Gastroesophageal sphincter (tissue), 4 donors: Measurements from ENCODE around the gene C9orf40. TPM values are rescaled to one million over a fixed set of nuclear protein-coding genes. Genes with fewer than 3 reads are reported as not detected.

Source experiments
- ATAC-seq: fragments of 150-250 bp; one replicate; pipeline ENCODE4 v1.9.1; 2016; ENCODE audit warnings: mild to moderate bottlenecking, moderate library complexity
- H3K27ac ChIP-seq, 4 donors: fragments of 200-600 bp; sonication (generic) in 3 of 4; 1 replicate in 3 of 4; 2 replicates in 1 of 4; pipeline ENCODE4 v1.5.1; 2016 to 2019
- H3K27me3 ChIP-seq: fragments of 200-600 bp; sonication (generic); one replicate; pipeline ENCODE4 v1.5.1; 2019
- H3K36me3 ChIP-seq, 2 donors: fragments of 200-600 bp; sonication (generic); one replicate each; pipeline ENCODE4 v1.5.1; 2019; ENCODE audit warnings: control low read depth in 1 of 2
- H3K4me1 ChIP-seq, 3 donors: fragments of 200-600 bp; sonication (generic); 1 replicate in 2 of 3; 2 replicates in 1 of 3; pipeline ENCODE4 v1.5.1; 2016 to 2019; ENCODE audit warnings: control low read depth in 2 of 3
- H3K4me3 ChIP-seq, 2 donors: fragments of 200-600 bp; sonication (generic); one replicate each; pipeline ENCODE4 v1.5.1; 2019; ENCODE audit warnings: mild to moderate bottlenecking in 1 of 2, moderate library complexity in 1 of 2
- H3K9me3 ChIP-seq, 3 donors: fragments of 200-600 bp; sonication (generic); one replicate each; pipeline ENCODE4 v1.5.1; 2017 to 2019; ENCODE audit warnings: control low read depth in 2 of 3
- CTCF ChIP-seq, 4 experiments: fragments of 200-600 bp in 2 of 4; fragments of 450-650 bp in 2 of 4; sonication (generic) in 1 of 4; IDR thresholded peaks; one replicate each; pipeline ENCODE4 v1.5.1; 2017 to 2019; ENCODE audit warnings: antibody characterized with exemption in 4 of 4, mild to moderate bottlenecking in 2 of 4, moderate library complexity in 2 of 4
- EP300 ChIP-seq: sonication (generic); formaldehyde crosslinking; IDR thresholded peaks from one replicate; pipeline ENCODE4 v1.6.1; 2017; ENCODE audit warnings: antibody characterized with exemption, mild to moderate bottlenecking
- POLR2A ChIP-seq, 2 donors: fragments of 450-650 bp; IDR thresholded peaks; one replicate each; pipeline ENCODE4 v1.6.1; 2017; ENCODE audit warnings: antibody characterized with exemption in 2 of 2, mild to moderate bottlenecking in 2 of 2, moderate library complexity in 1 of 2
- POLR2AphosphoS5 ChIP-seq: sonication (generic); formaldehyde crosslinking; IDR thresholded peaks from one replicate; pipeline ENCODE4 v1.6.1; 2017; ENCODE audit warnings: antibody characterized with exemption
- WGBS, 2 donors: methylation state at CpG; one replicate each; pipeline ENCODE4 v1.1.5; 2018; ENCODE audit warnings: low coverage in 1 of 2; 5-methylcytosine and 5-hydroxymethylcytosine counted together
- total RNA-seq, 4 donors: library from RNA; depleted of rRNA; stranded (reverse); fragments of >200 nt; gene quantifications; one replicate each; pipeline ENCODE4 v1.1.0, GENCODE V29; 2016

The C9orf40 gene
- total RNA-seq, 4 donors from 2014 or later, result 2.6 to 8.2 (median 3.9) TPM

- 75 to 96% methylated on average over 2 of the region's 2 CpGs for WGBS, 2 donors
- Histone ChIP-seq H3K4me1 (peaks cover 0 to 28% (median 0%) of the 10 kb centered on the region in 3 donors), H3K4me3 (no peak overlapping the region), H3K9me3 (no peaks in the 10 kb centered on the region), H3K36me3 (no peaks in the 10 kb centered on the region), H3K27ac (no peak overlapping the region), H3K27me3 (no peaks in the 10 kb centered on the region)
- ATAC-seq, result no peak
- no peak for TF ChIP-seq POLR2AphosphoS5
- no peak for TF ChIP-seq CTCF (IDR thresholded peaks at IDR 0.05)
- TF ChIP-seq POLR2A (IDR thresholded peaks at IDR 0.05), result no peak
- no peak for TF ChIP-seq EP300
Measured at GRCh38 chr9:74948937-74949336, 3.8 kb downstream of the C9orf40 start.

GRCh38 chr9:74946686-74947085, 6.0 kb downstream of the C9orf40 start:
- no peaks in the 10 kb centered on the region for H3K27me3 ChIP-seq
- H3K27ac ChIP-seq, result no peak overlapping the region
- TF ChIP-seq POLR2AphosphoS5, result no peak
- TF ChIP-seq EP300, result no peak
- TF ChIP-seq CTCF (IDR thresholded peaks at IDR 0.05), result no peak
- no peak for TF ChIP-seq POLR2A (IDR thresholded peaks at IDR 0.05)
- H3K4me1 ChIP-seq, result peaks cover 0 to 17% (median 0%) of the 10 kb centered on the region in 3 donors
- H3K4me3 ChIP-seq, result no peak overlapping the region
- no peaks in the 10 kb centered on the region for H3K36me3 ChIP-seq
- no peak for ATAC-seq
- H3K9me3 ChIP-seq, result no peaks in the 10 kb centered on the region

GRCh38 chr9:74942801-74943200, 9.9 kb downstream of the C9orf40 start:
- 48 to 60% methylated on average over 3 of the region's 3 CpGs for WGBS, 2 donors
- no peak for ATAC-seq
- Histone ChIP-seq H3K4me1 (no peaks in the 10 kb centered on the region), H3K4me3 (no peak overlapping the region), H3K36me3 (no peaks in the 10 kb centered on the region), H3K9me3 (no peaks in the 10 kb centered on the region), H3K27ac (no peak overlapping the region), H3K27me3 (no peaks in the 10 kb centered on the region)
- TF ChIP-seq POLR2A (IDR thresholded peaks at IDR 0.05) (no peak), POLR2AphosphoS5 (no peak), CTCF (IDR thresholded peaks at IDR 0.05) (no peak), EP300 (no peak)

- ATAC-seq, result no peak
- peak in 1 of 4 experiments; percentile 12 for TF ChIP-seq CTCF (IDR thresholded peaks at IDR 0.05)
- TF ChIP-seq POLR2AphosphoS5, result no peak
- no peak for TF ChIP-seq POLR2A (IDR thresholded peaks at IDR 0.05)
- TF ChIP-seq EP300, result no peak
- WGBS, 2 donors, result 22 to 55% methylated on average over 4 of the region's 4 CpGs
Measured at GRCh38 chr9:74940600-74940999, 12.1 kb downstream of the C9orf40 start.

GRCh38 chr9:74935008-74935407, 17.7 kb downstream of the C9orf40 start:
- no peak for ATAC-seq
- H3K27me3 ChIP-seq, result no peaks in the 10 kb centered on the region
- H3K4me1 ChIP-seq, result no peaks in the 10 kb centered on the region
- no peaks in the 10 kb centered on the region for H3K36me3 ChIP-seq
- 65 to 67% methylated on average over 3 to 6 of the region's 8 CpGs for WGBS, 2 donors
- peaks cover 0 to 10% (median 0%) of the 10 kb centered on the region in 3 donors for H3K9me3 ChIP-seq
- H3K27ac ChIP-seq, result no peak overlapping the region
- TF ChIP-seq EP300 (no peak), CTCF (IDR thresholded peaks at IDR 0.05) (no peak), POLR2A (IDR thresholded peaks at IDR 0.05) (no peak), POLR2AphosphoS5 (no peak)
- no peak overlapping the region for H3K4me3 ChIP-seq

More at GRCh38 chr9:74940600-74940999, 12.1 kb downstream of the C9orf40 start:
- H3K27ac ChIP-seq, result no peak overlapping the region
- H3K36me3 ChIP-seq, result no peaks in the 10 kb centered on the region
- no peak overlapping the region for H3K4me3 ChIP-seq
- H3K9me3 ChIP-seq, result no peaks in the 10 kb centered on the region
- H3K27me3 ChIP-seq, result no peaks in the 10 kb centered on the region
- no peaks in the 10 kb centered on the region for H3K4me1 ChIP-seq
